Measurements from ENCODE around the gene PCDHGA1.
"Not testable (repeated sequence)": the region's sequence is repeated elsewhere in the genome, so short reads cannot be mapped to it uniquely, and the experiment has no call there.

PCDHGA1 gene

GRCh38 chr5:141383345-141383744 lies 53.0 kb downstream of the PCDHGA1 start:
- no peak for DNase-seq

DNA sequence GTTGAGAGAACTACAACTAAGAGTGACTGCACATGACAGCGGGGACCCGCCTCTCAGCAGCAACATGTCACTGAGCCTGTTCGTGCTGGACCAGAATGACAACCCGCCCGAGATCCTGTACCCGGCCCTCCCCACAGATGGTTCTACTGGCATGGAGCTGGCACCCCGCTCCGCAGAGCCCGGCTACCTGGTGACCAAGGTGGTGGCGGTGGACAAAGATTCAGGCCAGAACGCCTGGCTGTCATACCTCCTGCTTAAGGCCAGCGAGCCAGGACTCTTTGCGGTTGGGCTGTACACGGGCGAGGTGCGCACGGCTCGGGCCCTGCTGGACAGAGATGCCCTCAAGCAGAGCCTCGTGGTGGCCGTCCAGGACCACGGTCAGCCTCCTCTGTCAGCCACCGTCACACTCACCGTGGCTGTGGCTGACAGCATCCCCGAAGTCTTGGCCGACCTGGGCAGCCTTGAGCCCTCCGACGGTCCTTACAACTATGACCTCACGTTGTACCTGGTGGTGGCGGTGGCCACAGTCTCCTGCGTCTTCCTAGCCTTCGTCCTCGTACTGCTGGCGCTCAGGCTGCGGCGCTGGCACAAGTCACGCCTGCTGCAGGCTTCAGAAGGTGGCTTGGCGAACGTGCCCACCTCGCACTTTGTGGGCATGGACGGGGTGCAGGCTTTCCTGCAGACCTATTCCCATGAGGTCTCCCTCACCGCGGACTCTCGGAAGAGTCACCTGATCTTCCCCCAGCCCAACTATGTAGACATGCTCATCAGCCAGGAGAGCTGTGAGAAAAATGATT lies 54.4 kb downstream of the PCDHGA1 start:
- no peak for DNase-seq

DNA sequence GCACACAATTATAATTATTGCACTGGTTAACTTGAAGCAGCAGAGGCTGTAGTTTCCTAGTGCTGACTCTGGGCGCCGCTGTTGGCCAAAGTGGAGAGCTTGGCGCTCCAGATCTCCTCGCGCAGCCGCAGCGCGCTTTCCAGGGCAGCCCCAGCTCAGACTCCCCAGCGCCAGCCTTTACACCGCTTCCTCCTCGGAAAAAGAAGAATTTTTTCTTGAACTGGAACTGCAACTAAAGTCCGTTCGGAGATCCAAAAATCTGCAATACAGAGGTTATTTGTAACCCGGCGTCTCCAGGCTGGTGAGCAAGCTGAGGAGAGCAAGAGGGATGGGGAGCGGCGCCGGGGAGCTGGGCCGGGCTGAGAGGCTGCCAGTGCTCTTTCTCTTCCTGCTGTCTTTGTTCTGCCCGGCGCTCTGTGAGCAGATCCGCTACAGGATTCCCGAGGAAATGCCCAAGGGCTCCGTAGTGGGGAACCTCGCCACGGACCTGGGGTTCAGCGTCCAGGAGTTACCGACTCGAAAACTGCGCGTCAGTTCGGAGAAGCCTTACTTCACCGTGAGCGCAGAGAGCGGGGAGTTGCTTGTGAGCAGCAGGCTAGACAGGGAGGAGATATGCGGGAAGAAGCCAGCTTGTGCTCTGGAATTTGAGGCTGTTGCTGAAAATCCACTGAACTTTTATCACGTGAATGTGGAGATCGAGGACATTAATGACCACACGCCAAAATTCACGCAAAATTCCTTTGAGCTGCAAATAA lies 57.4 kb downstream of the PCDHGA1 start, which contains the start of gene PCDHGB4:
Gene PCDHGB4, plus strand, starts transcription at position 142 of the 755 bp plus-strand sequence. Its CDS starts 187 bp downstream, at position 329.
- peak; percentile 18 for DNase-seq

- DNase-seq = no peak
Observed at GRCh38 chr5:141388661-141389060, 58.3 kb downstream of the PCDHGA1 start.

DNA sequence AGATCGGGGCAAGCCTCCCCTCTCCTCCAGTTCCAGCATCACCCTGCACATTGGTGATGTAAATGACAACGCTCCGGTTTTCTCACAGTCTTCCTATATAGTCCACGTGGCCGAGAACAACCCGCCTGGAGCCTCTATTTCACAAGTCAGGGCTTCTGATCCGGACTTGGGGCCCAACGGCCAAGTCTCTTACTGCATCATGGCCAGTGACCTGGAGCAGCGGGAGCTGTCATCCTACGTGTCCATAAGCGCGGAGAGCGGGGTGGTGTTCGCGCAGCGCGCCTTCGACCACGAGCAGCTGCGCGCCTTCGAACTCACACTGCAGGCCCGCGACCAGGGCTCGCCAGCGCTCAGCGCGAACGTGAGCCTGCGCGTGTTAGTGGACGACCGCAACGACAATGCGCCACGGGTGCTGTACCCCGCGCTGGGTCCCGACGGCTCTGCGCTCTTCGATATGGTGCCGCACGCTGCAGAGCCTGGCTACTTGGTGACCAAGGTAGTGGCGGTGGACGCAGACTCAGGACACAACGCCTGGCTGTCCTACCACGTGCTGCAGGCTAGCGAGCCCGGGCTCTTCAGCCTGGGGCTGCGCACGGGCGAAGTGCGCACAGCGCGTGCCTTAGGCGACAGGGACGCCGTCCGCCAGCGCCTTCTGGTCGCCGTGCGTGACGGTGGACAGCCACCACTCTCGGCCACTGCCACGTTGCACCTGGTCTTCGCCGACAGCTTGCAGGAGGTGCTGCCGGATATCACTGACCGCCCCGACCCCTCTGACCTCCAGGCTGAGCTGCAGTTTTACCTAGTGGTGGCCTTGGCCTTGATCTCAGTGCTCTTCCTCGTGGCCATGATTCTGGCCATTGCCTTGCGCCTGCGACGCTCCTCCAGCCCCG lies 59.1 kb downstream of the PCDHGA1 start:
- DNase-seq = no peak

DNA sequence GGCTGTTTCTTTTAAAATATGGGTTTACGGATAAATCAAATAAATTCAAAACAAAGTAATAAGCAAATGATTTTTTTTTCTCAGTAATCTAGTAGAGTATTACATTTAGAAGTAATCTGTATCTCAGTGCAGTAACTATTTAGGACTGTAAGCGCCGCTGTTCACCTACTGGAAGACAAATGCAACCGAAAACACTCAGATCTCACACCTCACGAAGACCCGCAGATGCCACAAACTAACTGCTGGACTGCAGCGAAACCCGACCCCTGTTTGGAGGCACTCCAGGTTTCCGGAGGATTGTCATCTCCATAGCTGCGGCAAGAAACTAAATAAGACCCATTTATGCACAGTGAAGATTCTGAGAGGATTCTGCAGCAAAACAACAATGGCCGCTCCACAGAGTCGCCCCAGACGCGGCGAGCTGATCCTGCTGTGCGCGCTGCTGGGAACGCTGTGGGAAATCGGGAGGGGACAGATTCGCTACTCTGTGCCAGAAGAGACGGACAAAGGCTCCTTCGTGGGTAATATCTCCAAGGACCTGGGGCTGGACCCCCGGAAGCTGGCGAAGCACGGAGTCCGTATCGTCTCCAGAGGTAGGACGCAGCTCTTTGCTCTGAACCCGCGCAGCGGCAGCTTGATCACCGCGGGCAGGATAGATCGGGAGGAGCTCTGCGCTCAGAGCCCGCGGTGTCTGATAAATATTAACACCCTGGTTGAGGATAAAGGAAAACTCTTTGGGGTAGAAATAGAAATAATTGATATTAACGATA lies 62.3 kb downstream of the PCDHGA1 start, which contains the start of gene PCDHGA8:
Gene PCDHGA8, plus strand, starts transcription at position 205 of the 770 bp plus-strand sequence. Its CDS starts 181 bp downstream, at position 386.
- DNase-seq = no peak

- DNase-seq = no peak
Observed at GRCh38 chr5:141393267-141393666, 63.0 kb downstream of the PCDHGA1 start.

- DNase-seq = not testable (repeated sequence)
Observed at GRCh38 chr5:141394401-141395187, 64.3 kb downstream of the PCDHGA1 start.

DNA sequence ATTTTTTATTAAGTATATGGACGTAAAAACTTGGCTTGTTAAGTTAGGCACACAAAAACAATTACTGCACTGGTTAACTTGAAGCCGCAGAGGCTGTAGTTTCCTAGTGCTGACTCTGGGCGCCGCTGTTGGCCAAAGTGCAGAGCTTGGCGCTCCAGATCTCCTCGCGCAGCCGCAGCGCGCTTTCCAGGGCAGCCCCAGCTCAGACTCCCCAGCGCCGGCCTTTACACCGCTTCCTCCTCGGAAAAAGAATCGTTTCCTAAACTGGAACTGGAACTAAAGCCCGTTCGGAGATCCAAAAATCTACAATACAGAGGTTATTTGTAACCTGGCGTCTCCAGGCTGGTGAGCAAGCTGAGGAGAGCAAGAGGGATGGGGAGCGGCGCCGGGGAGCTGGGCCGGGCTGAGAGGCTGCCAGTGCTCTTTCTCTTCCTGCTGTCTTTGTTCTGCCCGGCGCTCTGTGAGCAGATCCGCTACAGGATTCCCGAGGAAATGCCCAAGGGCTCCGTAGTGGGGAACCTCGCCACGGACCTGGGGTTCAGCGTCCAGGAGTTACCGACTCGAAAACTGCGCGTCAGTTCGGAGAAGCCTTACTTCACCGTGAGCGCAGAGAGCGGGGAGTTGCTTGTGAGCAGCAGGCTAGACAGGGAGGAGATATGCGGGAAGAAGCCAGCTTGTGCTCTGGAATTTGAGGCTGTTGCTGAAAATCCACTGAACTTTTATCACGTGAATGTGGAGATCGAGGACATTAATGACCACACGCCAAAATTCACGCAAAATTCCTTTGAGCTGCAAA lies 67.6 kb downstream of the PCDHGA1 start, which contains the start of gene PCDHGB5:
Gene PCDHGB5, plus strand, starts transcription at position 192 of the 796 bp plus-strand sequence. Its CDS starts 181 bp downstream, at position 373.
- peak; percentile 41 for DNase-seq

DNA sequence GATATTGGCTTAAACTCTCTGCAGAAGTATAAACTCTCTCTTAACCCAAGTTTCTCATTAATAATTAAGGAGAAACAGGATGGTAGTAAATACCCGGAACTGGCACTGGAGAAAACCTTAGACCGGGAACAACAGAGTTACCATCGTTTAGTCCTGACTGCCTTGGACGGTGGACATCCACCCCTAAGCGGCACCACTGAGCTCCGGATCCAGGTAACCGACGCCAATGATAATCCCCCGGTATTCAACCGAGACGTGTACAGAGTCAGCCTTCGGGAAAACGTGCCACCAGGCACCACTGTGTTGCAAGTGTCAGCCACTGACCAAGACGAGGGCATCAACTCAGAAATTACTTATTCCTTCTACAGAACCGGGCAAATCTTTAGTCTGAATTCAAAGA lies 68.3 kb downstream of the PCDHGA1 start:
- DNase-seq = no peak

DNA sequence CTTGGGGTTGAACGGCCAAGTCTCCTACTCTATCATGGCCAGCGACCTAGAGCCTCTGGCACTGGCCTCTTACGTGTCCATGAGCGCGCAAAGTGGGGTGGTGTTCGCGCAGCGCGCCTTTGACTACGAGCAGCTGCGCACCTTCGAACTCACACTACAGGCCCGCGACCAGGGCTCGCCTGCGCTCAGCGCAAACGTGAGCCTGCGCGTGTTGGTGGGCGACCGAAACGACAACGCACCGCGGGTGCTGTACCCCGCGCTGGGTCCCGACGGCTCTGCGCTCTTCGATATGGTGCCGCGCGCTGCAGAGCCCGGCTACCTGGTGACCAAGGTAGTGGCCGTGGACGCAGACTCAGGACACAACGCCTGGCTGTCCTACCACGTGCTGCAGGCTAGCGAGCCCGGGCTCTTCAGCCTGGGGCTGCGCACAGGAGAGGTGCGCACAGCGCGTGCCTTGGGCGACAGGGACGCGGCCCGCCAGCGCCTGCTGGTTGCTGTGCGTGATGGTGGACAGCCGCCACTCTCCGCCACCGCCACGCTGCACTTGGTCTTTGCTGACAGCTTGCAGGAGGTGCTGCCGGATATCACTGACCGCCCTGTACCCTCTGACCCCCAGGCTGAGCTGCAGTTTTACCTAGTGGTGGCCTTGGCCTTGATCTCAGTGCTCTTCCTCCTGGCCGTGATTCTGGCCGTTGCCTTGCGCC lies 69.4 kb downstream of the PCDHGA1 start:
- no peak for DNase-seq

- DNase-seq = no peak
Observed at GRCh38 chr5:141402553-141403243, 72.4 kb downstream of the PCDHGA1 start, which contains the start of gene PCDHGA9. TSS of gene PCDHGA9 (plus strand) at chr5:141402778. CDS start at chr5:141402953, 175 bp downstream.

DNA sequence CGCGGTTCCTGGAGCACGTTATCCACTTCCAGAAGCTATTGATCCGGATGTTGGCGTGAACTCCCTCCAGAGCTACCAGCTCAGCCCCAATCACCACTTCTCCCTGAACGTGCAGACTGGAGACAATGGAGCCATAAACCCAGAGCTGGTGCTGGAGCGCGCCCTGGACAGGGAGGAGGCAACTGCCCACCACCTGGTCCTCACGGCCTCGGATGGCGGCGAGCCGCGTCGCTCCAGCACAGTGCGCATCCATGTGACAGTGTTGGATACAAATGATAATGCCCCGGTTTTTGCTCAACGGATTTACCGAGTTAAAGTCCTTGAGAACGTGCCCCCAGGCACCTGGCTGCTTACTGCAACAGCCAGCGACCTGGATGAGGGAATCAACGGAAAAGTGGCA lies 73.1 kb downstream of the PCDHGA1 start:
- no peak for DNase-seq

DNA sequence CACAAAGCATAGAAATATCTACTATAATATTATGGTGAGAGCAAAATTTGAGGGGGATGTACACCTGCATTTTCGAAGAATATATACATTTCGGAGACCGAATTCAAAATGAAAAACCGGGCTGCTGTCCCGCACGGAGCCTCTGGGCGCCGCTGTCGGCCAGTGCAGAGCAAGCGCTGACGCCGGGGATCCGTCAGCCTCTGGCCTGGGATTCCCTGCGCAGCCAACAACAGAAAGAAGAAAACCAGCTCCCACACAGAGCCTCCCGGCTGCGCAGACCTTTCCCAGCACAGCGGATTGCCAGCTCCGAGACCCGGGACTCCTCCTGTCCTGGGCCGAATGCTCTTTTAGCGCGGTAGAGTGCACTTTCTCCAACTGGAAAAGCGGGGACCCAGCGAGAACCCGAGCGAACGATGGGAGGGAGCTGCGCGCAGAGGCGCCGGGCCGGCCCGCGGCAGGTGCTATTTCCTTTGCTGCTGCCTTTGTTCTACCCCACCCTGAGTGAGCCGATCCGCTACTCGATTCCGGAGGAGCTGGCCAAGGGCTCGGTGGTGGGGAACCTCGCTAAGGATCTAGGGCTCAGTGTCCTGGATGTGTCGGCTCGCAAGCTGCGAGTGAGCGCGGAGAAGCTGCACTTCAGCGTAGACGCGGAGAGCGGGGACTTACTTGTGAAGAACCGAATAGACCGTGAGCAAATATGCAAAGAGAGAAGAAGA lies 77.6 kb downstream of the PCDHGA1 start, which contains the start of gene PCDHGB6:
Gene PCDHGB6, plus strand, starts transcription at position 232 of the 716 bp plus-strand sequence. Its CDS starts 182 bp downstream, at position 414.
- DNase-seq = peak; percentile 31

DNA sequence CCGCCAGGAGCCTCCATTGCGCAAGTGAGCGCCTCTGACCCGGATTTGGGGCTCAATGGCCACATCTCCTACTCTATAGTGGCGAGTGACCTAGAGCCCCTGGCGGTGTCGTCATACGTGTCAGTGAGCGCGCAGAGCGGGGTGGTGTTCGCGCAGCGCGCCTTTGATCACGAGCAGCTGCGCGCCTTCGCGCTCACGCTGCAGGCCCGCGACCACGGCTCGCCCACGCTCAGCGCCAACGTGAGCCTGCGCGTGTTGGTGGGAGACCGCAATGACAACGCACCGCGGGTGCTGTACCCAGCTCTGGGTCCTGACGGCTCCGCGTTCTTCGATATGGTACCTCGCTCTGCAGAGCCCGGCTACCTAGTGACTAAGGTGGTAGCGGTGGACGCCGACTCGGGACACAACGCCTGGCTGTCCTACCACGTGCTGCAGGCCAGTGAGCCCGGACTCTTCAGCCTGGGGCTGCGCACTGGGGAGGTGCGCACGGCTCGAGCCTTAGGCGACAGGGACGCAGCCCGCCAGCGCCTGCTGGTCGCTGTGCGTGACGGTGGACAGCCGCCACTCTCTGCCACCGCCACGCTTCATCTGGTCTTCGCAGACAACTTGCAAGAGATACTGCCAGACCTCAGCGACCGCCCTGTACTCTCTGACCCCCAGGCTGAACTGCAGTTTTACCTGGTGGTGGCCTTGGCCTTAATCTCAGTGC lies 79.4 kb downstream of the PCDHGA1 start:
- DNase-seq = no peak

DNA sequence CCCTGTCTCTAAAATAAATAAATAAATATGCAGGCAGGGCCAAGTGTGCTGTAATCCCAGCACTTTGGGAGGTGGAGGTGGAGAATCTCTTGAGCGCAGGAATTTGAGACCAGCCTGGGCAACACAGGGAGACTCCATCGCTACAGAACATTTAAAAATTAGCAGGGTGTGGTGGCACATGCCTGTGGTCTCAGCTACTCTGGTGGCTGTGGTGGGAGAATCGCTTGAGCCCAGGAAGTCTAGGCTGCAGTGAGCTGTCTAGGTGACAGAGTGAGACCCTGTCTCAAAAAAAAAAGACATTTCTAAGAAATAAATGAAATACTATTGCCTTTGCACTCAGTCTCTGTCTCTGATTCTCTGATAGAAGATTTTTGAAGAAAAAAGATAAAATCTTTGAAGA lies 81.3 kb downstream of the PCDHGA1 start:
- DNase-seq = no peak

DNA sequence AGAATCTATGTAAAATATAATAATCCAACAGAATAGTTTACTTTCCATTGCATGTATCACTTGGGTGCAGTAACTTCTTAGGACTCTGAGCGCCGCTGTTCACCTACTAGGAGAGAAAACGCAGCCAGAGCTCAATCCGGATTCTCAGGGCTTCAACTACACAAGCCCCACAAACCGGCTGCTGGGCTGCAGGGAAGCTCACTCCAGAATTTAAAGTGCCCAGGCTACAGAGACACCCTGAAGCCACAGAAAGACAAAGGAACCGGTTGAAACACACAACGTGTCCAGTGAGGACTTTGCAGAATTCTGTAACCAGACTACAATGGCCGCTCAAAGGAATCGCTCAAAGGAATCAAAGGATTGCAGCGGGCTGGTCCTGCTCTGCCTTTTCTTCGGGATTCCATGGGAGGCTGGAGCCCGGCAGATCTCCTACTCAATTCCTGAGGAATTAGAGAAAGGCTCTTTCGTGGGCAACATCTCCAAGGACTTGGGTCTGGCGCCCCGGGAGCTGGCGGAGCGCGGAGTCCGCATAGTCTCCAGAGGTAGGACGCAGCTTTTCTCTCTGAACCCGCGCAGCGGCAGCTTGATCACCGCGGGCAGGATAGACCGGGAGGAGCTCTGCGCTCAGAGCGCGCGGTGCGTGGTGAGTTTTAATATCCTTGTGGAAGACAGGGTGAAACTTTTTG lies 82.7 kb downstream of the PCDHGA1 start, which contains the start of gene PCDHGA10:
Gene PCDHGA10, plus strand, starts transcription at position 134 of the 686 bp plus-strand sequence. Its CDS starts 189 bp downstream, at position 323.
- peak; percentile 61 for DNase-seq

Measured in activated naive CD4-positive, alpha-beta T cell treated with Interleukin-2 at 50 U/mL for 16 hours (primary cell).